Endodermal cell (in vitro differentiated cells): ENCODE results near the gene ARPC1B. TPM values are rescaled to one million over a fixed set of nuclear protein-coding genes. Genes with fewer than 3 reads are reported as not detected.
A peak's percentile ranks its signal among the peaks of the same experiment; 100 is the strongest.

Source experiments
- DNase-seq: peaks from one replicate; pipeline ENCODE4 v3.0.0-alpha.2; 2017
- H3K27ac ChIP-seq: 2 replicates; pipeline ENCODE4 v1.5.1; 2013; ENCODE audit warnings: mild to moderate bottlenecking, low read depth, low read length, moderate library complexity
- H3K27me3 ChIP-seq: 2 replicates; pipeline ENCODE4 v1.6.1; 2013; ENCODE audit warnings: mild to moderate bottlenecking, low read length, moderate library complexity; ENCODE audit not compliant: insufficient read depth, control insufficient read depth, poor library complexity, severe bottlenecking
- H3K36me3 ChIP-seq: 2 replicates; pipeline ENCODE4 v1.7.0; 2013; ENCODE audit warnings: mild to moderate bottlenecking, low read length, moderate library complexity; ENCODE audit not compliant: control insufficient read depth, insufficient read depth
- H3K4me1 ChIP-seq: one replicate; pipeline ENCODE4 v1.7.0; 2013; ENCODE audit warnings: low read length; ENCODE audit not compliant: control insufficient read depth, insufficient read depth
- H3K4me3 ChIP-seq: 2 replicates; pipeline ENCODE4 v1.5.1; 2013; ENCODE audit warnings: mild to moderate bottlenecking, low read length, moderate library complexity
- H3K9ac ChIP-seq: 2 replicates; pipeline ENCODE4 v1.6.1; 2013; ENCODE audit warnings: mild to moderate bottlenecking, low read length, moderate library complexity; ENCODE audit not compliant: poor library complexity, severe bottlenecking; ENCODE audit errors: extremely low read depth
- H3K9me3 ChIP-seq: 2 replicates; pipeline ENCODE4 v1.6.1; 2013; ENCODE audit warnings: mild to moderate bottlenecking, low read length, moderate library complexity; ENCODE audit not compliant: control insufficient read depth
- H3K27ac Mint-ChIP-seq: 2 replicates; pipeline ENCODE4 v1.8.0; 2020; ENCODE audit warnings: mixed read lengths
- H3K27me3 Mint-ChIP-seq: 2 replicates; pipeline ENCODE4 v1.8.0; 2021; ENCODE audit warnings: mild to moderate bottlenecking, mixed read lengths; ENCODE audit not compliant: insufficient read depth
- H3K36me3 Mint-ChIP-seq: 2 replicates; pipeline ENCODE4 v1.8.0; 2020; ENCODE audit warnings: low read depth, mixed read lengths
- H3K4me1 Mint-ChIP-seq: 2 replicates; pipeline ENCODE4 v1.8.0; 2020; ENCODE audit warnings: mixed read lengths
- H3K4me3 Mint-ChIP-seq: 2 replicates; pipeline ENCODE4 v1.8.0; 2020; ENCODE audit warnings: mild to moderate bottlenecking, moderate library complexity, mixed read lengths
- H3K9me3 Mint-ChIP-seq: 2 replicates; pipeline ENCODE4 v1.8.0; 2020; ENCODE audit warnings: mild to moderate bottlenecking, mixed read lengths
- WGBS, 2 experiments: methylation state at CpG; one replicate each; pipeline versions ENCODE4 v1.1.5 to v1.1.7; 2013; ENCODE audit warnings: missing lambda C conversion rate in 2 of 2, mixed read lengths in 1 of 2; ENCODE audit not compliant: insufficient coverage in 1 of 2, insufficient read length in 1 of 2; 5-methylcytosine and 5-hydroxymethylcytosine counted together
- total RNA-seq, 2 donors: library from RNA; stranded (reverse); fragmentation: NEBNext Ultra II Directional in 1 of 2; extraction: Animal tissue kit (Norgen Biotek cat#: 25700) in 1 of 2; gene quantifications; 2 replicates in 1 of 2; 3 replicates in 1 of 2; pipeline ENCODE4 v1.2.1, GENCODE V29; 2021
- TF ChIP-seq, protein P1 (sequence below): fragments of 200-600 bp; sonication (generic); conservative IDR thresholded peaks from 2 replicates; pipeline ENCODE4 v1.5.0; 2021; ENCODE audit warnings: antibody characterized with exemption, mild to moderate bottlenecking

Gene ARPC1B
- total RNA-seq, 2 donors from 2014 or later = 53.3 to 73.9 TPM

- H3K36me3 ChIP-seq = peaks cover 62% of the 10 kb centered on the region
- Mint-ChIP-seq H3K4me1 (peaks cover 9% of the 10 kb centered on the region), H3K27me3 (no peaks in the 10 kb centered on the region), H3K4me3 (no peak overlapping the region), H3K9me3 (no peaks in the 10 kb centered on the region), H3K27ac (no peak overlapping the region), H3K36me3 (peaks cover 46% of the 10 kb centered on the region)
- H3K27ac ChIP-seq = no peak overlapping the region
- H3K9me3 ChIP-seq = no peaks in the 10 kb centered on the region
- 93 to 96% methylated on average over 11 to 13 of the region's 13 CpGs for WGBS, 2 experiments
- no peak overlapping the region for H3K4me3 ChIP-seq
- H3K9ac ChIP-seq = no peak overlapping the region
- H3K4me1 ChIP-seq = no peaks in the 10 kb centered on the region
- TF ChIP-seq, protein P1, sequence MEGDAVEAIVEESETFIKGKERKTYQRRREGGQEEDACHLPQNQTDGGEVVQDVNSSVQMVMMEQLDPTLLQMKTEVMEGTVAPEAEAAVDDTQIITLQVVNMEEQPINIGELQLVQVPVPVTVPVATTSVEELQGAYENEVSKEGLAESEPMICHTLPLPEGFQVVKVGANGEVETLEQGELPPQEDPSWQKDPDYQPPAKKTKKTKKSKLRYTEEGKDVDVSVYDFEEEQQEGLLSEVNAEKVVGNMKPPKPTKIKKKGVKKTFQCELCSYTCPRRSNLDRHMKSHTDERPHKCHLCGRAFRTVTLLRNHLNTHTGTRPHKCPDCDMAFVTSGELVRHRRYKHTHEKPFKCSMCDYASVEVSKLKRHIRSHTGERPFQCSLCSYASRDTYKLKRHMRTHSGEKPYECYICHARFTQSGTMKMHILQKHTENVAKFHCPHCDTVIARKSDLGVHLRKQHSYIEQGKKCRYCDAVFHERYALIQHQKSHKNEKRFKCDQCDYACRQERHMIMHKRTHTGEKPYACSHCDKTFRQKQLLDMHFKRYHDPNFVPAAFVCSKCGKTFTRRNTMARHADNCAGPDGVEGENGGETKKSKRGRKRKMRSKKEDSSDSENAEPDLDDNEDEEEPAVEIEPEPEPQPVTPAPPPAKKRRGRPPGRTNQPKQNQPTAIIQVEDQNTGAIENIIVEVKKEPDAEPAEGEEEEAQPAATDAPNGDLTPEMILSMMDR = no peak
- no peak for DNase-seq
- no peaks in the 10 kb centered on the region for H3K27me3 ChIP-seq
Measured at GRCh38 chr7:99389772-99390171, 15.2 kb downstream of the ARPC1B start.

DNA sequence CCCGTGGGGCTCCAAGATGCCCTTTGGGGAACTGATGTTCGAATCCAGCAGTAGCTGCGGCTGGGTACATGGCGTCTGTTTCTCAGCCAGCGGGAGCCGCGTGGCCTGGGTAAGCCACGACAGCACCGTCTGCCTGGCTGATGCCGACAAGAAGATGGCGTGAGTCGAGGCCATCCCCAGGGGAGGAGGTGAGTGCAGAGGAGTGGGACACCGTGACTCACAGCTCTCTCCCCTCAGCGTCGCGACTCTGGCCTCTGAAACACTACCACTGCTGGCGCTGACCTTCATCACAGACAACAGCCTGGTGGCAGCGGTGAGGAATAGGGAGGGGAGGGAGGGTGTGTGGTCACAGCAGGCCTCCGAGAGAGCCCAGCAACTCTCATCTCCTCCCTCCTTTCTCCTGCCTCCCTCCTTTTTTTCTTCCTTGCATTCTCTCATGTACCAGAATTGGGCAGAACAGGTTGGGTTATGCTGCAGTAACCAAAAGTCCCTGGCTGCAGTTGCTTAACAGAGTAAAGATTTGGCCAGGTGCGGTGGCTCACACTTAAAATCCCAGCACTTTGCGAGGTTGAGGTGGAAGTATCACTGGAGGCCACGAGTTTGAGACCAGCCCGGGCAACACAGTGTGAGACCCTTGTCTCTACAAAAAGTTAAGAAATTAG is 16.5 kb downstream of the ARPC1B start:
- Mint-ChIP-seq H3K27ac (no peak overlapping the region), H3K27me3 (no peaks in the 10 kb centered on the region), H3K4me1 (peaks cover 9% of the 10 kb centered on the region), H3K4me3 (peak overlapping the region; percentile 77), H3K9me3 (no peaks in the 10 kb centered on the region), H3K36me3 (peaks cover 53% of the 10 kb centered on the region)
- WGBS, 2 experiments = 93 to 96% methylated on average over 14 to 22 of the region's 23 CpGs
- Histone ChIP-seq H3K27ac (no peak overlapping the region), H3K36me3 (peaks cover 70% of the 10 kb centered on the region), H3K9ac (no peak overlapping the region), H3K27me3 (no peaks in the 10 kb centered on the region), H3K9me3 (no peaks in the 10 kb centered on the region), H3K4me3 (no peak overlapping the region), H3K4me1 (no peaks in the 10 kb centered on the region)
- DNase-seq = no peak
- TF ChIP-seq, protein P1 = no peak

- peak overlapping the region; percentile 77 for H3K4me3 Mint-ChIP-seq
- Histone ChIP-seq H3K36me3 (peaks cover 66% of the 10 kb centered on the region), H3K4me1 (no peaks in the 10 kb centered on the region), H3K27me3 (no peaks in the 10 kb centered on the region), H3K9ac (no peak overlapping the region), H3K27ac (no peak overlapping the region), H3K4me3 (peak overlapping the region; percentile 82), H3K9me3 (no peaks in the 10 kb centered on the region)
- WGBS, 2 experiments = 90 to 99% methylated on average over 8 of the region's 8 CpGs
- H3K9me3 Mint-ChIP-seq = no peaks in the 10 kb centered on the region
- H3K36me3 Mint-ChIP-seq = peaks cover 50% of the 10 kb centered on the region
- no peak for DNase-seq
- TF ChIP-seq, protein P1 = no peak
- H3K27me3 Mint-ChIP-seq = no peaks in the 10 kb centered on the region
- peaks cover 9% of the 10 kb centered on the region for H3K4me1 Mint-ChIP-seq
- H3K27ac Mint-ChIP-seq = no peak overlapping the region
Measured at GRCh38 chr7:99392046-99392445, 17.5 kb downstream of the ARPC1B start.
